ENCODE data around the gene CIAO1.

GRCh38 chr2:96319396-96319795 is 53.4 kb downstream of the CIAO1 start:
- TF ChIP-seq CTCF (IDR thresholded peaks at IDR 0.05; ENCODE audit: poor library complexity) (no peak), EZH2 (IDR thresholded peaks at IDR 0.05; ENCODE audit: borderline replicate concordance) (no peak), EZH2phosphoT487 (IDR thresholded peaks at IDR 0.05; ENCODE audit: low read depth, severe bottlenecking, unreplicated experiment) (no peak)
